NCI-H446 treated with DMSO at 0.1 percent for 48 hours (cell line): ENCODE data around the gene TEX54.

Experiments used
- DNase-seq: peaks from one replicate; lab custom pipeline; 2025; lab: John Stamatoyannopoulos, UW

Gene TEX54

DNA sequence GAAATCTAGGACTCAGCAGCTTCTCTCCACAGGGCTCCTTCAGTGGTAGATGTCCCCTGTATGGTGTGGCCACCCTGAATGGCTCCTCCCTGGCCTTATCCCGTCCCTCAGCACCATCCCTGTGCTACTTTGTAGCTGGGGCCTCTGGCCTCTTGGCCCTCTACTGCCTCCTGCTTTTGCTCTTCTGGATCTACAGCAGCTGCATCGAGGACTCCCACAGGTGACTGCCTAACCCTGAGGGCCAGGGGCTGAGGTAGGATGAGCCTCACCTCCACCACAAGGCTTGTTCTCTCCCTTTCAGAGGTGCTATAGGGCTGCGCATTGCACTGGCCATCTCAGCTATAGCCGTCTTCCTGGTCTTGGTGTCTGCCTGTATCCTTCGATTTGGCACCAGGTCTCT, 43.6 kb downstream of the TEX54 start:
- DNase-seq, result no peak

DNA sequence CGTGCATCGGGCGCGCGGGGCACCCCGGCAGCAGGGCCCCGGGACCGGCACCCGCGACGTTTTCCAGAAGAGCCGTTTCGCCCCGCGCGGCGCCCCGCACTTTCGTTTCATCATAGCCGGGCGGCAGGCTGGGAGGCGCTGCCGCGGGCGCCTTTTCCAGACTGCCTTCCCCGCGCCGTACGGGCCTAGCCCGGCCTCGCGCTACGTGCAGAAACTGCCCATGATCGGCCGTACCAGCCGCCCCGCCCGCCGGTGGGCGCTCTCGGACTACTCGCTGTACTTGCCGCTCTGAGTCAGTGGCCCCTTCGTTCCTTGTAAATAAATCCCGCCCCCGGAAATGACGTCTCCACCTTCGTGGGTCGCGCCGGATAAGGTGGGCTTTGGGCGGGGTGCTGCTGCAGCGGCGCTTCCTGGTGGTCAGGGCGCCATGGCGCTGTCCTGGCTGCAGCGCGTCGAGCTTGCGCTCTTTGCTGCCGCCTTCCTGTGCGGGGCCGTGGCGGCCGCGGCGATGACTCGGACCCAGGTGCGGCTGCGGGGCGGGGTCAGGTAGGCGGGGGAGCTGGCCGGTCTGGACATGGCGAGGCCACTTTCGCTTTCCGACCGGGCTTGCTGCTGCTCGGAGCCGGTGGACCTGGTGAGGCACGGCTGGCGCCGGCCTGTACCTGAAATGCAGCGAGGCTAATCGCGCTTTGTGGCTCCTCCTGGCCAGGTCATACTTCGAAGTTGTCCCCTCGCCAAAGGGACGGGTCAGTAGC, 45.5 kb downstream of the TEX54 start, which contains the start of gene TMEM179B:
Gene TMEM179B (plus strand): TSS at position 398 of the 755 bp plus-strand sequence. CDS start 30 bp downstream, at position 428.
- DNase-seq, result peak; percentile 95

DNA sequence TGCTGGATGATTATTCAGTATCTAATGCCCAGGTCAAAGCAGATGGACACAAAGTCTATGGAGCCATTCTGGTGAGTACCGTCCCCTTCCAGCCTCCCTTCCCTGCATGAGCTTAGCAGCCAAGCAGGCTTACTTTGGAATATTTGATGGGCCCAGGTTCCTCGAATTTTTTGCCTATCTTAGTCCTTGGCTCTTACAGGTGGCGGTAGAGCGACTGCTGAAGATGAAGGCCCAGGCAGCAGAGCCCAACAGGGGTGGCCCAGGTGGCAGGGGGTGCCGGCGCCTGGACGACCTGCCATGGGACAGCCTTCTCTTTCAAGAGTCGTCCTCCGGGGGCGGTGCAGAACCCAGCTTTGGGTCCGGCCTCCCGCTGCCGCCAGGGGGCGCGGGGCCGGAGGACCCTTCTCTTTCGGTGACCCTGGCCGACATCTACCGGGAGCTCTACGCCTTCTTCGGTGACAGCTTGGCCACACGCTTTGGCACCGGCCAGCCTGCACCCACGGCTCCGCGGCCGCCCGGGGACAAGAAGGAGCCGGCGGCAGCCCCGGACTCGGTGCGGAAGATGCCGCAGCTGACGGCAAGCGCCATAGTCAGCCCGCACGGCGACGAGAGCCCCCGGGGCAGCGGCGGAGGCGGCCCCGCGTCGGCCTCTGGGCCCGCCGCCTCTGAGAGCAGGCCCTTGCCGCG, 46.2 kb downstream of the TEX54 start:
- DNase-seq, result peak; percentile 47

DNA sequence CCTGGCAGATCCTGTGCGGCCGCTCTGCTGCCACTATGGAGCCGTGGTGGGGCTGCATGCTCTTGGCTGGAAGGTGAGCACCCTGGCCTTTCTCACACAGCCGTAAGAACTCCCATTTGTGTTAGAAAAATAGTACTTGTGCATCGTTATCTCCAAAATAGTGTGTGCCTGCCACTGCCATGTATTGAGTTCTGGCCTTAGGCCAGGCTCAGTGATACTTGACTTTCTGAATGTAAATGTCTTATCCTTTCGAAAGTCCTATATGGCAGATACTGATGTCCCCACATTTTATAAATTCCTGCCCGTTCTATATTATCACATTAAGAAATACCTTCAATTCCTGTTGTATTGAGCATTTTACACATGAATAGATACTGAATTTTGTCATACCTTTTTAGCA, 49.9 kb downstream of the TEX54 start:
- no peak for DNase-seq
